ENCODE measurements around the gene ZBBX.
A peak's percentile ranks its signal among the peaks of the same experiment; 100 is the strongest.

ZBBX gene

GRCh38 chr3:167287308-167287707 is 92.8 kb downstream of the ZBBX start:
- FAIRE-seq, result no peak
- TF ChIP-seq POLR2A (IDR thresholded peaks at IDR 0.05; ENCODE audit: low read depth, low read length), result no peak
- no peak for DNase-seq (ENCODE audit: insufficient read length, low spot score)

- no peak for DNase-seq (ENCODE audit: insufficient read length, low spot score)
Measured at GRCh38 chr3:167274141-167274874, 105.8 kb downstream of the ZBBX start.

GRCh38 chr3:167253037-167253436 is 127.1 kb downstream of the ZBBX start:
- FAIRE-seq, result no peak
- DNase-seq (ENCODE audit: insufficient read length, low spot score), result no peak
- TF ChIP-seq POLR2A (IDR thresholded peaks at IDR 0.05; ENCODE audit: low read depth, low read length), result no peak

More at GRCh38 chr3:167274141-167274874, 105.8 kb downstream of the ZBBX start:
- no peak for TF ChIP-seq POLR2A (IDR thresholded peaks at IDR 0.05; ENCODE audit: low read depth, low read length)
- FAIRE-seq, result no peak

- FAIRE-seq, result no peak
- DNase-seq (ENCODE audit: insufficient read length, low spot score), result no peak
- no peak for TF ChIP-seq POLR2A (IDR thresholded peaks at IDR 0.05; ENCODE audit: low read depth, low read length)
Measured at GRCh38 chr3:167251678-167252077, 128.4 kb downstream of the ZBBX start.

GRCh38 chr3:167246252-167246651 is 133.8 kb downstream of the ZBBX start:
- TF ChIP-seq POLR2A (IDR thresholded peaks at IDR 0.05; ENCODE audit: low read depth, low read length), result no peak
- DNase-seq (ENCODE audit: insufficient read length, low spot score) (no peak), FAIRE-seq (no peak)

- no peak for TF ChIP-seq POLR2A (IDR thresholded peaks at IDR 0.05; ENCODE audit: low read depth, low read length)
- no peak for DNase-seq (ENCODE audit: insufficient read length, low spot score)
- no peak for FAIRE-seq
Measured at GRCh38 chr3:167241048-167241845, 138.8 kb downstream of the ZBBX start.

- peak; percentile 5 for DNase-seq (ENCODE audit: insufficient read length, low spot score)
- peak; percentile 91 for FAIRE-seq
- TF ChIP-seq POLR2A (IDR thresholded peaks at IDR 0.05; ENCODE audit: low read depth, low read length), result no peak
Measured at GRCh38 chr3:167228135-167228534, 152.0 kb downstream of the ZBBX start.

GRCh38 chr3:167225821-167226220 is 154.3 kb downstream of the ZBBX start:
- no peak for DNase-seq (ENCODE audit: insufficient read length, low spot score)
- FAIRE-seq, result no peak
- TF ChIP-seq POLR2A (IDR thresholded peaks at IDR 0.05; ENCODE audit: low read depth, low read length), result no peak

- no peak for TF ChIP-seq POLR2A (IDR thresholded peaks at IDR 0.05; ENCODE audit: low read depth, low read length)
- DNase-seq (ENCODE audit: insufficient read length, low spot score) (no peak), FAIRE-seq (no peak)
Measured at GRCh38 chr3:167209011-167209410, 171.1 kb downstream of the ZBBX start.

- DNase-seq (ENCODE audit: insufficient read length, low spot score) (no peak), FAIRE-seq (no peak)
- no peak for TF ChIP-seq POLR2A (IDR thresholded peaks at IDR 0.05; ENCODE audit: low read depth, low read length)
Measured at GRCh38 chr3:167203062-167203461, 177.0 kb downstream of the ZBBX start.

GRCh38 chr3:167198949-167199600 is 181.0 kb downstream of the ZBBX start:
- FAIRE-seq, result no peak

More at GRCh38 chr3:167198949-167199600, 181.0 kb downstream of the ZBBX start:
- no peak for DNase-seq (ENCODE audit: insufficient read length, low spot score)
- no peak for TF ChIP-seq POLR2A (IDR thresholded peaks at IDR 0.05; ENCODE audit: low read depth, low read length)

Measured in H54 (cell line).